22Rv1 (cell line): Measurements from ENCODE around the gene EIF1.

Experiments
- CTCF ChIP-seq: fragments of 450-650 bp; IDR thresholded peaks from 2 replicates; pipeline ENCODE4 v1.5.1; 2017; ENCODE audit warnings: mild to moderate bottlenecking
- ZFX ChIP-seq: fragments of 450-650 bp; IDR thresholded peaks from 2 replicates; pipeline ENCODE4 v1.6.1; 2017; ENCODE audit warnings: antibody characterized with exemption, borderline replicate concordance

DNA sequence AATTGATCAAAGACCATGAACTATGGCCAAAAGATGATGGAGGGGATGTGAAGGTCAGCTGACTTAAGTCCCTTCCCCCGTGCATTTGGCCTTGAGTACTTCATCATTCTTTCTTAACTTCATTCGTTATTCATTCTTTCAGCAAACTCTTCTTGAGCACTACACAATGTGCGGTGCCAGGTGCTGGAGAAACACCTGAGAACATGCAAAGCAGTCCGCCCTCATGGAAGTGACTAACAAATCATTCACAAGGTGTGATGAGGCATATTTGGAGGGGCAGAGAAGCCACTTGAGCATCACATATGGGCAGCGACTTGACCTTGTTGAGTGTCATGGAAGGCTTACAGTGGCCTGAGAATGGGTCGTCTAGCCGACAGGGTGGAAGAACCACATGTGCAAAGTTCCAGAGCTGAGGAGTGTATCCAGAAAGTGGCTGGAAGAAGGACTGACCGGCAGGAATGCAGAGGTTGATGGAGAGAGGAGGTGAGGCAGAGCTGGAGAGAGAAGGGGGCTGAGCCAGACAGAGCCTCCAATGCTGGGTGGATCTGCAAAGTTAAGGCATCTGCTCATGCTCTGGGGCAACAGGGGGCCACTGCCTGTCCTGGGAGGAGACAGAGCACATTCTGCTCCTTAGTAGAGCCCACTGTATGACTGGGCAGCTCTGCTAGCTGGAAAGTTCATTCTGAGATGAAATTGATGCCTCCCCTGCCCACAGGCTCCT, 25.1 kb upstream of the EIF1 start:
- TF ChIP-seq CTCF (no peak), ZFX (no peak)
